Hepatocyte (in vitro differentiated cells): ENCODE results near the gene FAM149B1. TPM values are rescaled to one million over a fixed set of nuclear protein-coding genes. Genes with fewer than 3 reads are reported as not detected.

Experiments used
- DNase-seq: peaks from one replicate; pipeline ENCODE4 v3.0.0-alpha.2; 2016; ENCODE audit warnings: low spot score
- H2AFZ ChIP-seq: fragments of 200-600 bp; sonication (generic); 2 replicates; pipeline ENCODE4 v1.6.0; 2016; ENCODE audit warnings: antibody characterized with exemption, mild to moderate bottlenecking
- H3K27ac ChIP-seq: fragments of 200-600 bp; sonication (generic); 2 replicates; pipeline ENCODE4 v1.5.1; 2016; ENCODE audit warnings: mild to moderate bottlenecking
- H3K27me3 ChIP-seq: fragments of 200-600 bp; sonication (generic); 2 replicates; pipeline ENCODE4 v1.6.1; 2016
- H3K36me3 ChIP-seq: fragments of 200-600 bp; sonication (generic); replicated peaks from 2 replicates; pipeline ENCODE4 v1.5.1; 2016; ENCODE audit warnings: low read depth; ENCODE audit not compliant: insufficient read depth
- H3K4me1 ChIP-seq: fragments of 200-600 bp; sonication (generic); 2 replicates; pipeline ENCODE4 v1.5.1; 2016; ENCODE audit warnings: mild to moderate bottlenecking, moderate library complexity; ENCODE audit not compliant: insufficient read depth
- H3K4me2 ChIP-seq: fragments of 200-600 bp; sonication (generic); 2 replicates; pipeline ENCODE4 v1.6.0; 2016
- H3K4me3 ChIP-seq: fragments of 200-600 bp; sonication (generic); 2 replicates; pipeline ENCODE4 v1.5.1; 2016; ENCODE audit warnings: mild to moderate bottlenecking
- H3K79me2 ChIP-seq: fragments of 200-600 bp; sonication (generic); 2 replicates; pipeline ENCODE4 v1.6.0; 2017; ENCODE audit warnings: mild to moderate bottlenecking
- H3K9me2 ChIP-seq: fragments of 200-600 bp; sonication (generic); replicated peaks from 2 replicates; pipeline ENCODE4 v1.6.0; 2017; ENCODE audit warnings: mild to moderate bottlenecking; ENCODE audit not compliant: insufficient read depth
- H3K9me3 ChIP-seq: fragments of 200-600 bp; sonication (generic); 2 replicates; pipeline ENCODE4 v1.5.1; 2016; ENCODE audit warnings: low read depth, mild to moderate bottlenecking
- H4K20me1 ChIP-seq: fragments of 200-600 bp; sonication (generic); 2 replicates; pipeline ENCODE4 v1.6.0; 2016; ENCODE audit warnings: mild to moderate bottlenecking; ENCODE audit not compliant: insufficient read depth, poor library complexity, severe bottlenecking
- CTCF ChIP-seq: fragments of 200-600 bp; sonication (generic); IDR thresholded peaks from 2 replicates; pipeline ENCODE4 v1.5.1; 2016; ENCODE audit warnings: antibody characterized with exemption, mild to moderate bottlenecking; ENCODE audit not compliant: poor library complexity
- EZH2 ChIP-seq: fragments of 200-600 bp; sonication (generic); IDR thresholded peaks from 2 replicates; pipeline ENCODE4 v1.6.1; 2016; ENCODE audit warnings: antibody characterized with exemption, mild to moderate bottlenecking, borderline replicate concordance
- EZH2phosphoT487 ChIP-seq: fragments of 200-600 bp; sonication (generic); IDR thresholded peaks from one replicate; pipeline ENCODE4 v1.6.1; 2018; ENCODE audit warnings: antibody characterized with exemption, mild to moderate bottlenecking, low read depth, moderate library complexity; ENCODE audit not compliant: unreplicated experiment, severe bottlenecking
- WGBS: methylation state at CpG from one replicate; pipeline ENCODE4 v1.1.6; 2016; ENCODE audit warnings: low lambda C conversion rate; ENCODE audit errors: missing lambda C conversion rate; 5-methylcytosine and 5-hydroxymethylcytosine counted together
- polyA plus RNA-seq: library from polyadenylated mRNA; unstranded; fragments of >200 nt; fragmentation: Nextera tagmentation; extraction: Ambion mirVana; gene quantifications from 2 replicates; pipeline ENCODE4 v1.2.1, GENCODE V29; 2016
- total RNA-seq: library from RNA; depleted of rRNA; stranded (reverse); fragments of >200 nt; gene quantifications from 2 replicates; pipeline ENCODE4 v1.2.3, GENCODE V29; 2014

FAM149B1 gene
- total and polyA plus RNA-seq, 2 experiments from 2014 or later = 9.8 to 22.7 TPM

- TF ChIP-seq EZH2phosphoT487 (no peak), EZH2 (no peak), CTCF (no peak)
- no peaks in the 10 kb centered on the region for H3K9me2 ChIP-seq
- H3K4me2 ChIP-seq = no peak overlapping the region
- 98% methylated on average over 5 of the region's 5 CpGs for WGBS
- DNase-seq = no peak
- H3K4me1 ChIP-seq = no peaks in the 10 kb centered on the region
- H3K4me3 ChIP-seq = no peak overlapping the region
- H3K79me2 ChIP-seq = no peaks in the 10 kb centered on the region
- no peak overlapping the region for H3K27ac ChIP-seq
- H3K36me3 ChIP-seq = no peaks in the 10 kb centered on the region
- no peaks in the 10 kb centered on the region for H4K20me1 ChIP-seq
- H3K9me3 ChIP-seq = no peaks in the 10 kb centered on the region
- H3K27me3 ChIP-seq = no peaks in the 10 kb centered on the region
- no peak overlapping the region for H2AFZ ChIP-seq
Observed at GRCh38 chr10:73190188-73190587, 22.3 kb downstream of the FAM149B1 start.

GRCh38 chr10:73205081-73205480, 37.2 kb downstream of the FAM149B1 start:
- Histone ChIP-seq H3K9me3 (no peaks in the 10 kb centered on the region), H4K20me1 (no peaks in the 10 kb centered on the region), H3K79me2 (no peaks in the 10 kb centered on the region), H3K27me3 (no peaks in the 10 kb centered on the region), H3K27ac (no peak overlapping the region), H3K4me2 (no peak overlapping the region), H2AFZ (no peak overlapping the region), H3K9me2 (no peaks in the 10 kb centered on the region), H3K4me1 (no peaks in the 10 kb centered on the region), H3K4me3 (no peak overlapping the region), H3K36me3 (no peaks in the 10 kb centered on the region)
- no peak for DNase-seq
- TF ChIP-seq EZH2 = no peak
- no peak for TF ChIP-seq CTCF
- no peak for TF ChIP-seq EZH2phosphoT487
- WGBS = 96% methylated on average over 3 of the region's 3 CpGs

GRCh38 chr10:73205890-73206289, 38.0 kb downstream of the FAM149B1 start:
- no peak for TF ChIP-seq CTCF
- TF ChIP-seq EZH2phosphoT487 = no peak
- TF ChIP-seq EZH2 = no peak
- H2AFZ ChIP-seq = no peak overlapping the region
- H4K20me1 ChIP-seq = no peaks in the 10 kb centered on the region
- no peak overlapping the region for H3K4me3 ChIP-seq
- H3K4me1 ChIP-seq = no peaks in the 10 kb centered on the region
- H3K9me3 ChIP-seq = no peaks in the 10 kb centered on the region
- WGBS = 100% methylated on average over 1 of the region's 1 CpG
- no peak overlapping the region for H3K4me2 ChIP-seq
- H3K36me3 ChIP-seq = no peaks in the 10 kb centered on the region
- DNase-seq = no peak
- H3K79me2 ChIP-seq = no peaks in the 10 kb centered on the region
- no peak overlapping the region for H3K27ac ChIP-seq
- H3K9me2 ChIP-seq = no peaks in the 10 kb centered on the region
- H3K27me3 ChIP-seq = no peaks in the 10 kb centered on the region

- Histone ChIP-seq H3K4me1 (no peaks in the 10 kb centered on the region), H3K27ac (no peak overlapping the region), H3K9me2 (no peaks in the 10 kb centered on the region), H3K27me3 (no peaks in the 10 kb centered on the region), H4K20me1 (no peaks in the 10 kb centered on the region), H3K36me3 (no peaks in the 10 kb centered on the region), H2AFZ (no peak overlapping the region), H3K9me3 (no peaks in the 10 kb centered on the region), H3K4me2 (no peak overlapping the region), H3K79me2 (no peaks in the 10 kb centered on the region), H3K4me3 (no peak overlapping the region)
- WGBS = 97% methylated on average over 5 of the region's 5 CpGs
- DNase-seq = no peak
- TF ChIP-seq CTCF (no peak), EZH2phosphoT487 (no peak), EZH2 (no peak)
Observed at GRCh38 chr10:73206385-73206784, 38.5 kb downstream of the FAM149B1 start.
